ENCODE measurements around the gene FAM13B.
"Not testable (repeated sequence)": the region's sequence is repeated elsewhere in the genome, so short reads cannot be mapped to it uniquely, and the experiment has no call there.

Gene FAM13B

DNA sequence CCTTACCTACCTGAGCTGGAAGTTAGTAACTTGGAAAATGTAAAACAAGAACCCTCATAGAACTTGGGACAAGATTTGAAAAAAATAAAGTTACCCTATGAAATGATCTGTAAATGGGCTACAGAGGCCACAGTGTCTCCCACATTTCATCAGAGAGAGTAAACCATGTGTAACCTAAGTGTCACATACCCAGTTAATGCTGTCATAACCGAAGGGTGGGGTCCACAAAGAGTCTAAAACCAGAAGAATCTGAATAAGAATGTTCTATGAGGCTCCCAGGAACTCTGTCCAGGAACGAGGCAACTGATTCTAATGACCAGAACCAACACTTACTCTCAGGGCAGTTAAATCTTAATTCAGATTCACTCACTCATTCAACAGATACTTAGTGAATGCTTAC is 1.0 kb upstream of the FAM13B start:
- no peak for DNase-seq

DNA sequence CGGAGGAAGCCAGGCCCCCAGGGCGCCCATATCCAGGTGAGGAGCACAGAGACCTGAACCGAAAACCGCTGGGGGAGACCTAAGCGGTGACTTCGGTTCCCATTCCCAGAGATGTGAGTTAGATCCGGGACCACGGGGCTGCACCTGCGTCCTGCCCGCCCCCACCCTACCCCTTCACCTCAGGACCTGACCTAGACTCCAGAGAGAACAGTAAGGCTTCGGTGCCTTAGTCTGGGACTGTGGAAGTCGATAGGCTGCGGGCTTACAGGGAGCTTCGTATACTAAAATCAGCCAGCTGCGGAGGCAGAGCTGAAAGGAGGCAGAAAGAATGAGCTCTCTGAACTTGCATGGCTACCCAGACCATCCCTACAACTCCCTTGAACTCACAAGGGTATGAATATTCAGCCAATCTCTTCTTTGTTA is 518 bp upstream of the FAM13B start:
- DNase-seq: no peak

DNA sequence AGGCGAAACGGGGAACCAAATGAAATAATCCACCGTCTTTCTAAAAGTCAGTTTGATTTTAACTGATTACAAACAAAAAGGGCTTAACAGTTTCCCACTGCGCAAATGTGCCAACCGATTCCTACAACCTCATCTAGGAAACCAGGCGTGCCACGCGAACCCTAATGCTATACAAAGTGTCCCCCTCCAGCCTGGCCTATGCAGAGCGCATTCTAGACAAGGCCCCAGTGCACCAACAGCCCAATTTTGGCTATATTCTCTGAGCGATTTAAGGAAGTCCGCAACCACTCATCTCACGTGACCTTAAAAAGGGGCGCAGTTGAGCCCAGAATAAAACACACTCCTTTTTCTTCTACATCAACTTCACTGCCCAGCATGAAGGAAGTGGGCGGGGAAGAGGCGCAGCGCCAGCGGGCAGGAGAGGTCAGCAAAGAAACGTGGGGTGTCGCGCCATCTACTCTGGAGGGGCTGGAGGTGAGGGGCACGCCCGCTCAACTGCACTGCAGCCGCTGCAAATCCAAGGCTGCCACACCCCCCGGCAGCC is 779 bp downstream of the FAM13B start:
- DNase-seq: no peak

DNA sequence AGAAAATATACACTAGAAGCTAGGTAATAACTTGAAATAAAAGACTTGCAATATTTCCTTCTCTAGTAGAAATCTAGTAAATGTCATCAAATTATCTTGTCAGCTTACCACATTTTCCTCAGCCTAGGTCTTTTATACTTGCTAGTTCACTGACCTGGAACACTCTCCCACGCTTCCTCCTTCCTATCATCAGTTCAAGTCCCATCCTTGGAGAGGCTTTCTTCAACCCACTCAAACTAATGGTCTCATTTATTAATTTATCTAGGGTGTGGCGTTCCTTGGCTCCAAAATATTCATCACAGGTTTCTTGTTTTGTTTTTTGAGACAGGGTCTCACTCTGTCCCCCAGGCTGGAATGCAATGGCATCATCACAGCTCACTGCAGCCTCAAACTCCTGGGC is 2.9 kb downstream of the FAM13B start:
- no peak for DNase-seq

DNA sequence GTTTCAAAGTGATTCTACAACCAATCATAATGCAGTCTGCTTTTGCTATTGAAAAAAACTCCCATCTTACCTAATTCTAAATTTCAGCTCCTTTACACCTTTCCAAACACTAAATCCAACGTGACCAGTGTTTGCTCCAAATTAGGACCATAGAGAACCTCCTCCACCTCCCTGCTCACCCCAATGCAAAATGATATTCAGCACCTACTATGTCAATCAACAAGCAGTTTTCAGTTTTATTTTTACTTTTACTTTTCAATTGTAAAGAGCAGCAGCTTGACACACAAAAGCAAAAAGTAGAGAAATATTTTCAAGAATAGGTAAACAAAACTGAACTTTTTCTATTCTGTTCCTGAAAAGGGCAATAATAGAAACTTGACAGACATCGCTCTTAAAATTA is 3.4 kb downstream of the FAM13B start:
- DNase-seq: no peak

DNA sequence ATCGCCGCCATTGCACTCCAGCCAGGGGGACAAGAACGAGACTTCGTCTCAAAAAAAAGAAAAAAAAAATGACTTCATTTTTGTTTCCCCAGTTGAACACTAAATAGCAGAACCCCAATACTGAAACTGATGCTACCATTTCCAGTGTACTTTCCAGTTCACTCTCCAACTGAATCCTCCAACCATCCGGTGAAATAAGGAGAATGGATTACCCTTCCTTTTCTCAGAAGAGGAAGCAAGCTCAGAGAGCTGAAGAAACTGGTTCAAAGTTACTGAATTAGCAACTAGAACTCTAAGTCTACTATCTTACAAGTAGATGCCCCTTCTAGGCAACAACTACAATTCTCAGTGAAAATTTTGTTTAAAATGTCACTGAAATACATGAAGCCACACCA is 3.9 kb downstream of the FAM13B start:
- no peak for DNase-seq

DNA sequence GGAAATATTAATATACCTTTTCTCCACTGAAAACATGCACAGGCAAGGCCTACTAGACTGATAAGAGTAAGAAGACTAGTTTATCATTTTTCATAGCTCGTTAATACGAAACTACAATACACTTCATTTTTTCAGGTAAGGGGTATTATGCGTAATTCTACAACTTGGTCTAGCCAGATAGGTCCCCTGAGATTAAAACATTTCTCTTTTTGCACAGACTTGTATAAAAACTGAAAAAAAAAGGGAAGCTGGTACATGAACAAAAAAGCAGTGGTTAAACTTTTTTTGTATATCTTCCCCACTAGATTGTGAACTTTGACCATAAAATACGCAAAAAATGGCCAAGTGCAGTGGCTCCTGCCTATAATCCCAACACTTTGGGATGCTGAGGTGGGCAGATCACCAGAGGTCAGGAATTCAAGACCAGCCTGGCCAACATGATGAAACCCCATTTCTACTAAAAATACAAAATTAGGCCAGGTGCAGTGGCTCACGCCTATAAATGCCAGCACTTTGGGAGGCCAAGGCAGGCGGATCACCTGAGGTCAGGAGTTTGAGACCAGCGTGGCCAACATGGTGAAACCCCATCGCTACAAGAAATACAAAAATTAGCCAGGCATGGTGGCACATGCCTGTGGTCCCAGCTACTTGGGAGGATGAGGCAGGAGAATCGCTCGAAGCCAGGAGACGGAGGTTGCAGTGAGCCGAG is 4.5 kb downstream of the FAM13B start:
- not testable (repeated sequence) for DNase-seq

DNA sequence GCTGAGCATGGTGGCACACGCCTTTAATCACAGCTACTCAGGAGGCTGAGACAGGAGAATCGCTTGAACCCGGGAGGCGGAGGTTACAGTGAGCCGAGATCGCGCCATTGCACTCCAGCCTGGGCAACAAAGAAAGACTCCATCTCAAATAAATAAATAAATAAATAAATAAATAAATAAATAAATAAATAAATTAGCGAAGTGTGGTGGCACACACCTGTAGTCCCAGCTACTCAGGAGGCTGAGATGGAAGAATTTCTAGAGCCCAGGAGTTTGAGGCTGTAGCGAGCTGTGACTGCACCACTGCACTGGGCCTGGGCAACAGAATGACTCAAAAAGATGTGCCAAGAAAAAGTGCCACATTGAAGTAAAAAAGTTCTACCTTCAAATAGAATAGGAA is 6.1 kb downstream of the FAM13B start:
- DNase-seq: not testable (repeated sequence)

DNA sequence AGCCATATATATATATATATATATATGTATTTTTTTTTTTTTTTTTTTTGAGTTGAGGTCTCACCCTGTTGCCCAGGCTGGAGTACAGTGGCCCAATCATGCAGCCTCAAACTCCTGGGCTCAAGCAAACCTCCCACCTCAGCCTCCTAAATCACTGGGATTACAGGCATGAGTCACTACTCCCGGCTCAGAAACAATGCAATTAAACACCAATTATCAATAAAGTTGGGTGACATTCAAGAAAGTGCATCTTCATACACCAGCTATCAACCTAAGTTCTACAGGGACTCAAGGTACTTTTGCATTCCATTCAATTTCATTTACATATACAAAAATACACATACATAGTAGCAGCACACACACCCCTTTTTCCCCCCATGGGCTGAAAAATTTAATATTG is 7.6 kb downstream of the FAM13B start:
- no peak for DNase-seq

DNA sequence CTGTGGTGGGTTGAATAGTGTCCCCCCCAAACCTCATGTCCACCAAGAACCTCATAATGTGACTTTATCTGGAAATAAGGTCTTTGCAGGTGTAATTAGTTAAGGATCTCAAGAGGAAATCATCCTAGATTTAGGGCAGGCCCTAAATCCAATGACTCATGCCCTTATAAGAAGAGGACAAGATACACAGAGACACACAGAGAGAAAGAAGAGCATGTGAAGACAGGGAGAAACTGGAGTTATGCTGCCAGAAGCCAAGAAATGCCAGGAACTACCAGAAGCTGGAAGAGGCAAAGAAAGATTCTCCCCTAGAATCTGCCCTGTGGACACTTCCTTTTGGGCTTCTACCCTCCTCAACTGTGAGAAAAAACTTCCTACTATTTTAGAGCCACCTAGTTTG is 8.8 kb downstream of the FAM13B start:
- no peak for DNase-seq

DNA sequence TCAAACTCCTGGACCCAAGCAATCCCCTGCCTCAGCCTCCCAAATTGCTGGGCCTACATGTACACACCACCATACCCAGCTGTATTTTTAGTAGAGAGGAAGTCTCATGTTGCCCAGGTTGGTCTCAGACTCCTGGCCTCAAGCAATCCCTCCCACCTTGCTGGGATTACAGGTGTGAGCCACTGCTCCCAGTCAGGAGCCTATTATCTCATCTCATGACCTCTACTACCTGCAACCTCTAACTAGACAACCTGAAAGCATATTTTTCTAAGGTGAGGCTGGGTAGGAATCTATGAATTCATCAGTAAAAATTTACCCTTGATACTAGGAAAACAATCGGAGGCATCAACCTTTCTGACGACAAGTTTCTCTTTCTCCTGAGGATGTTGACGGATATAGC is 10.0 kb downstream of the FAM13B start:
- no peak for DNase-seq

DNA sequence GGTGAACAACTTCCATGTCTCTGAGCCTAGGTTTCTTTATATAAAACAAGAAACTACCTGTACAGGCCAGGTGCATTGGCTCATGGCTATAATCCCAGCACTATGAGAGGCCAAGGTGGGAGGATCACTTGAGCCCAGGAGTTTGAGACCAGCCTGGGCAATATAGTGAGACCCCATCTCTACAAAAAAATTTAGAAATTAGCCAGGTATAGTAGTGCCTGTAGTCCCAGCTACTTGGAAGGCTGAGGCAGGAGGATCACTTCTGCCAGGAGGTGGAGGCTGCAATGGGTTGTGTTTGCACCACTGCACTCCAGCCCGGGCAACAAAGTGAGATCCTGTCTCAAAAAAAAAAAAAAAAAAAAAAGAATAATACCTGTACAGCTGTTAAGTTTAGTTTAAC is 11.1 kb downstream of the FAM13B start:
- DNase-seq: no peak

DNA sequence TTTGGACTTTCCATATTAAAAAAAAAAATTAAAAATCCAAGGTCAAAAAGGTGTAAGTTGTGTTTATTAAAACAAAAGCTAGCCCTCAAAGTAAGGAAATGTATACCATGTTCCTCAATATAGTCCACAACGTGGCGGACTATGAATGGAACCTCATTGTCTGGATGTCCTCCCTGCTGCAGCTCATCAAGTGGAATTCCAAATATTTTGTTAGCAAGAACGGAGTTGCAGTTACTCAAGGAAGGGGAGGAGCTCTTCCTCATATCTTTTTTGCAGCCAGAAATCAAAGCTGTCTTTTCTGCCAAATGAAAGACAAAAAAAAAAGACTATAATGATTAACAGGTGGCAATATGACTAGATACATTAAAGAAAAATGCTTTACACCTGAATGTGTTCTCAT is 14.0 kb downstream of the FAM13B start:
- no peak for DNase-seq

DNA sequence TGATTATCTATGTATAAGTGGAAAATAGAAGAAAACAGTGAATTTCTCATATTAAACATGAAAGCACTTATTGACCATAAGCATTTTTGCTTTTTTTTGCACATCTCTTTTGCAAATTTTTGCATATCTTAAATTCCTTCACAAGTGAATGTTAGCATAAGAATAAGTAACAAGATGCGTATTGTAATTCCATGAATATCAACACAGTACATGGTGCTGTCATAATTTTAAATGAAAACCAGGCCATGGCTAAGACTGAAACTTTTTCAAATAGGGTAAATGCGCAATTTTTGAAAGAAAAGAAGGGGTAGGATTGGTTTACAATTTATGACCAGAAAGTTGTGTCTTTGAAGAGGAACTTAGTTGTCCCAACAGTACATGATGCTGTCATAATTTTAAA is 17.0 kb downstream of the FAM13B start:
- DNase-seq: no peak

DNA sequence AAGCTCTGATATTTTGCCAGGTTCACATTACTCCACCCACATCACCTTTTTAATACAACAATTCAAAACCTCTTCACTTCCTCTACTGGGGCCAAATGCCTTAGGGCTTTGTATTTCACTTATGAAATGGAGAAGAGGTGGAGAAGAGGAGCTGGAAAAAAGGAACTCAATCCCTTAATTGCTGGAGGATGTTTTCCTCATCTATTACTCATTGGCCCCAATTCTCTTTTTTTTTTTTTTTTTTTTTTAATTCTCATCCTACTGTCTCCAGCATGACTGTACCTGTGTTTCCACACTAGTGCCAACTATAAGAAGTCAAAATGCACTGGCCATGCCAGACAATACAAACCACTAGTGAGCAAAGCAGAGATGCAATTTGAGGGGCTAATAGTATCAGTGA is 20.9 kb downstream of the FAM13B start:
- no peak for DNase-seq

DNA sequence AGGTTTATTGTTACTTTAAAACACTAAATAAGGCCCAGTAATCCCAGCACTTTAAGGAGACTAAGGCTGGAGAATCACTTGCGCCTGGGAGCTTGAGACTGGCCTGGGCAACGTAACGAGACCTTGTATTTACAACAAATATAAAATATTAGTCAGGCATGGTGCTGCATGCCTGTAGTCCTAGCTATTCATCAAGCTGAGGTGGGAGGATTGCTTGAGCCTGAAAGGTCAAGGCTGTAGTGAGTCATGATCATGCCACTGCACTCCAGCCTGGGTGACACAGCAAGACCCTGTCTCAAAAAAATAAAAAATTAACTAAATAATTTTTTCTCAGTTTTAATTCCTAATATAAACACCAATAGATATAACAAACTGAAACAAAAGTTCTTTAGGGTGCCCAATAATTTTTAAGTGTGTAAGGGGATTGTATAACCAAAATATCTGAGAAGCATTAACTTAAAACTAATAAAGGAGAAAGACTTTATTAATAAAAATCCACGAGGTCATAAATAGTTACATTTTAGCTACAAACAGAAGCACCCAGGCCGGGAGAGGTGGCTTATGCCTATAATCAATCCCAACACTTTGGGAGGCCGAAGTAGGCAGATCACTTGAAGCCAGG is 32.7 kb downstream of the FAM13B start:
- DNase-seq: no peak

DNA sequence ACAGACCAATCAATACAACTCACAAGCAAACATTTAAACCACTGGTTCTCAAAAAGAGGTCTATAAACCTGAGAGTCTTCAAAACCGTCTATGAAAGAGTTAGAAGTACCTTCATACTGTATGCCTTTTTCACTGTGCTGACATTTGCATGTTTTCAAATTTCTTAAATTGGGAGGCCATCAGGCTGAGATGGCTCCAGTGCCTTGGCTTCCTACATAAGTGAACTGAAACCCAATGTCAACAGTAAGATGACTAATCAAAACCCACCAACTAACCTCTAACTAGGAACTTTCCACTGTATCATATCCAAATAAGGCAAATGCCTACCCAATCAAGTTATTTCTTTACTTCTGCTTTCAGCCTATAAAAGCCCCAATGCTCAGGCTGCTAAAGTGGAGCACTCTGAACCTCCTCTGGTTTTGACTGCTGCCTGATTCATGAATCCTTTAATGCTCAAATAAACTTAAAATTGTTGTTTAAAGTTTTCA is 35.1 kb downstream of the FAM13B start:
- DNase-seq: no peak

DNA sequence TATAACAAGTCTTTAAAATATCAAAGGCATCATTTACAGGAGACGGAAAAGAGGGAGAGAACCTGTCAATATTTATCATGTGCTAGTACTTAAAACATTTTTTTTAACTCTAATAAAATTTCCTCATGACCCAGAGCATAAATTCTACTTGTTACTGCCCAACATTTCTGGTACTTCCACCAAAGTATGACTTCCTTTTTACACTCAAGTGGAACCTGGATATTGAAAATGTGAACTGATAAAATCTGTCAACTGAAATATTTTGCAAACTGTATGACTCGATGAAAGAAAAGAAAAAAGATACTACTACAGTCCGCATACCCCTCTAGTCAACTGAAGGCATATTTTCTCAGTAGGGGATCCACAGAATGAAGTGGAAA is 37.1 kb downstream of the FAM13B start:
- DNase-seq: no peak

DNA sequence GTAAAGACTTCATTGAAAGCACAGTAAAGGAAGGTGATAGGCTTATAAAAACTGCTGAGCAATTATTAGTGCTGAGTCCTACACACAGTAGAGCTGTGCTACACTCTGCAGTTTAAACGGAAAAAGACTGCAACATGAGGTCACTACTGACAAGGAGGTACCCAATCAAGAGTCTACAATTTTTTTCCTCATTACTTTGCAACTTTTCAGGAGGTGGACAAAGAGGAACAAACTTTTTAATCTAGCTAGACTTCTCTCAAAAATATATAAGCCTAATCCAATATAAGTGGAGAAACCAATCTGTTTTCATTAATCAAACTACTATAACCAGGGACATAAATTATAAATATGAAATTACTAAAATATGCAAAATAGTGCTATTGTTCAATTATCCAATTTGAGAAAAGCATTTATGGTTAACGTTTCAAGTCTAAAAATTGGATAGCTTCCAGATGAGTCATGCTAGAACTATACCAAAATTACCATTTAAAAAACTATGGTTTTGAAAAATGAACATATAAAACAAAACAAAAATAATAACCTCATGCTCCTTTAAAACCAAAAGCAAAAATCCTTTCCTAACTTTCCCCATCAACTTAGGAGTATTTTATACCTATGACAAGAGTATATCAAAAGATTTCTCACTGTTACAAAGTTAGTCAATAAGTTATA is 37.7 kb downstream of the FAM13B start:
- no peak for DNase-seq

DNA sequence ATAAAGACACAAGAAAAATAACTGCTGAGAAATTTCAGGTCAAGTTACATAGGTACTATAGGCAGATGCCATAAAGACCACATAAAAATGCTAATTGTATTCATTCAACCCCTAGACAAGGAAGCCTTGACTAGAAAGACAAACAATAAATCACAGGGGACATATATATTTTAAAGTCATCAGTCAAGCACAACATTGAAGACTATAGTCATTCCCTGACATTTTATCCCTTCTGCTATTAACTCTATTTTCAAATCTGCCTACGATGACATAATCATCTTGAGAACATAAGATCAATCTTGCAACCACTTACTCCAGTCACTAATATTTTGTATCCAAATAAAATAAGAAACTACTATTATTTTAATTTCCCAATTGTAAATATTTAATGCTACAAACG is 38.3 kb downstream of the FAM13B start:
- DNase-seq: no peak

DNA sequence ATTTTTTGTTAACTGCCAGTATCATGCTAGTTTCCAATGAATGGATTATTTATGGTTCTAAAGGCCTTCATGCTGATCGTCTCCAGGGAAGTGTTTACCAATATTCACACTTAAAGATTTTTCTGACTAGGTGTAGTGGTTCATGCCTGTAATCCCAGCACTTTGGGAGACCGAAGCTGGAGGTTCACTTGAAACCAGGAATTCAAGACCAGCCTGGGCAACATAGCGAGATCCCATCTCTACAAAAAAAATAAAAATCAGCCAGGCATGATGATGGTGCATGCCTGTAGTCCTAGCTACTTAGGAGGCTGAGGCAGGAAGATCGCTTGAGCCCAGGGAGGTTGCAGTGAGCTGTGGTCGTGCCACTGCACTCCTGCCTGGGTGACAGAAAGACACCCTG is 43.5 kb downstream of the FAM13B start:
- no peak for DNase-seq

DNA sequence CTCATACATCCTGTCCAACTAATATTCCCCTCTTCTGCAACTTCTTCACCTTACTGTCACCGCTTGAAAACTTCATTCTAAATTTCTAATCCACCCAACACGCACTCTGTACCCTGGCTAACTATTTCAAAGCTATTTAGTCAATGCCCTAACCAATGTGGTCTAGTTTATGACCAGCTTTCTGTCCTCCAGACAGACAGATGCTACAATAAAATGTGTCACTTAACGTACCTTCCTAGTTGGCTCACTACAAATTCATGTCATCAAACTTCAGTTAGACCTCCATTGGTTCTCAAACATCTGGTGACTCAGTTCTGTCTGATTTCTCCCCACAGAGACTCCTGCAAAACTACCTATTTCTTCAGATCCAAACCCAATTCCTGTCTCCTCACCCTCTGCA is 57.7 kb downstream of the FAM13B start:
- DNase-seq: no peak

DNA sequence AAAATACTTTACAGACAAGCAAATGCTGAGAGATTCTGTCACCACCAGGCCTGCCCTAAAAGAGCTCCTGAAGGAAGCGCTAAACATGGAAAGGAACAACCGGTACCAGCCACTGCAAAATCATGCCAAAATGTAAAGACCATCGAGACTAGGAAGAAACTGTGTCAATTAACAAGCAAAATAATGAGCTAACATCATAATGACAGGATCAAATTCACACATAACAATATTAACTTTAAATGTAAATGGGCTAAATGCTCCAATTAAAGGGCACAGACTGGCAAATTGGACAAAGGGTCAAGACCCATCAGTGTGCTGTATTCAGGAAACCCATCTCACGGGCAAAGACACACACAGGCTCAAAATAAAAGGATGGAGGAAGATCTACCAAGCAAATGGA is 62.5 kb downstream of the FAM13B start:
- DNase-seq: not testable (repeated sequence)

DNA sequence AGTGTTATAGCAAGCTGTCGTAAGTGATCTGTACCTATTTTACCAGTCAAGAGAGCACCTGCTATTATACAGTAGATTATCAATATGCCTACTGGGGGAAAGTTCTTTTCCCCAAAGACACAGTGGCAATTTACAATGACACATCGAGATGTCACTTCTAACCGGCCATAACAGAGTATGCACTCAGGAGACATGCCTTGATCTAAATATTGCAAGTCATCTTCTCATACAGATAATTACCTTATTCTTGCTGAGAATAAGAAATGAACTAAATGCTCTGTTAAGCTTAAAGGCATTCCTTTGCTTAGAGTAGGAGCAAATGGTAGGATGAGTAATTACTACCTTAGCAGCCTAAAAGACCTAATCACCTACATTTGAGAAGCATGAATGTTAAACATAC is 72.1 kb downstream of the FAM13B start:
- DNase-seq: no peak
